NCI-H460 (cell line): ENCODE data around the gene MRPS9. TPM values are rescaled to one million over a fixed set of nuclear protein-coding genes. Genes with fewer than 3 reads are reported as not detected.

ENCODE experiments used
- DNase-seq: peaks from one replicate; pipeline ENCODE4 v3.0.0-alpha.2; 2016; ENCODE audit warnings: low read depth; ENCODE audit errors: extremely low read depth
- polyA plus RNA-seq: library from polyadenylated mRNA; depleted of rRNA; stranded (reverse); fragments of >200 nt; gene quantifications from 2 replicates; pipeline ENCODE4 v1.2.3, GENCODE V29; 2014; cell fraction: nucleus; rRNA removed
- total RNA-seq: library from RNA; depleted of rRNA; stranded (reverse); fragments of >200 nt; shearing (Covaris generic); gene quantifications from 2 replicates; pipeline ENCODE4 v1.2.3, GENCODE V29; 2014; rRNA removed

MRPS9 gene
- 45.1 and 58.2 TPM in 2 replicates for total RNA-seq
- polyA plus RNA-seq = 32.8 and 48.9 TPM in 2 replicates

DNA sequence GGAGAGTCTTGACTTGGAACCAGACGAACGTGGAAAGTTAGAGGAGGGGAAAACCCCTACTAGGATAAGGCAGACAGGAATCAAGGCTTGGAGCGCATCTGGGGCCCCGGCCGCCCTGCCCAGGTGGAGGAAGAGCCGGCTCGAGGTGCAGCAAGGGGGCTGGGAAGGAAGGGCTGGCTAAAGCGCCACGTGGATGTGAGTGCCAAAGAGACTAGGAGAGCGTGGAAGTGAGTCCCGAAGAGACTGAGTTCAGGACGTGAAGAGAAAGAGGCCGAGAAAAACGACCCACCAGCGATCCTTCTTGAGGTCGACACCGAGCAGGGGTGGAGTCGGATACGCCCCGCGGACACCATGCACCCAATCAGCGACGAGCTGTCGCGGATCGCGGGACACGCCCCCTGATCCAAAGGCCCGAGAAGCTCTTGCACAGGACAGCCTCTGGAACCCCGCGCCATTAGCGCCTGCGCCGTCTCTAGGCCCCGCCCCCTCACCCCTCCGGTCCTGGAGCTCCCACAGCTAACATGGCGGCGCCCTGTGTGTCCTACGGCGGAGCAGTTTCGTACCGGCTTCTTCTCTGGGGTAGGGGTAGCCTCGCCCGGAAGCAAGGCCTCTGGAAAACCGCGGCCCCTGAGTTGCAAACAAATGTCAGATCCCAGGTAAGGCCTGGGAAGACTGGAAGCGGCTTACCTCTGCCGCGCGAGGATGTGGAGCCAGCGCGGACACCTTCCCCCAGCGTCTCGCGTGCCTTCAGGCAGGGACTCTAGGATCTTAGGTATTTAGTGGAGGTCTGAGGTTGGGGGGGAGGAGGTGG lies at the start of gene MRPS9:
MRPS9 (plus strand) TSS at position 498 of the 811 bp plus-strand sequence; CDS start at position 522, 24 bp downstream.
- peak; percentile 97 for DNase-seq

DNA sequence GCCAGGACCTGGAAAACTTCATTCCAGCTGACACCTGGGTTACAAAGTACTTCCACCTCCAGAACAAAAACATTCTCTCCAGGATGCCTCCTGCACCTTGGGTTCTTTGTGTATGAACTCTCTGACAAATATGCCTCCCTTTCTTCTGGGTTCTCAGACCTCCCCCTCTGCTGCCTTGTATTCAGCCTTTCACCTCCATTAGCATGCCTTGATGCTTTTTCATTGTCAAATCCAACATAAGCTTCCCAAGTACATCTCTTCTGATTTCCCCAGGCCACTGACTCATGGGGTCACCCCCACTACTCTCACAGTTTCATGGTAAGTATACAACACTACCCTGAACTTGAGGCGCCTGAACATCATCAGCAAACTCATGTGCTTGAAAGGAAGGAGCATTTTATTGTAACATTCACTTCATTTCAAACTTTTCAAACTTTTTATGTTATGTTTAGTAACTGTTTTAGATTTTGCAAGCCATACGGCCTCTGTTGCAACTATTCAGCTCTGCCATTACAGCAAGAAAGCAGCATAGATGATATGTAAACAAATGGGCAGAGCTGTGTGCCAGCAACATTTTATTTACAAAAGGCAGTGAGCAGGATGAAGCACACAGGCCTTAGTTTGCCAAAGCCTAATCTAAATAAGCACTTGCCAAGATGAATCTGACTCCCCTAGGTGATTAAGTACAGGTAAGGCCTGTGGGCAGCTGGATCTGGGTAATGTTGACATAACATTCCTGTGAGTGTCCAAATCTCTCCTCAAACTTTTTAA lies 32.5 kb upstream of the MRPS9 start:
- DNase-seq = no peak

DNA sequence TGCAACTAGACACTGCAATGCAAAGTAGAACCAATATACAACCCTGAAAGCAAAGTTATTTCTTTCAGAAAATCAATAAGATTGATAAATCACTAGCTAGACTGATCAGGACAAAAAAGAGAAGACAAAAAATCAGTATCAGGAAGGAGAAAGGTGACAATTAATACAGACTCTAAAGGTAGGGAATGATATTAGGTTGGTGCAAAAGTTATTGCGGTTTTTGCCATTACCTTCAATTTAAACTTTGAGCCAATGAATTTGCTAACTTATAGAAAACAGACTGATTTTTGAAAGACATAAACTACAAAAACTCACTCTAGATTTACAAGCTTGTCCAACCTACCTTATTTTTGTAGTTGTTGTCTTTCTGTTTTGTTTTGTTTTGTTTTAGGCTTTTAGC lies 30.5 kb upstream of the MRPS9 start:
- DNase-seq = no peak

DNA sequence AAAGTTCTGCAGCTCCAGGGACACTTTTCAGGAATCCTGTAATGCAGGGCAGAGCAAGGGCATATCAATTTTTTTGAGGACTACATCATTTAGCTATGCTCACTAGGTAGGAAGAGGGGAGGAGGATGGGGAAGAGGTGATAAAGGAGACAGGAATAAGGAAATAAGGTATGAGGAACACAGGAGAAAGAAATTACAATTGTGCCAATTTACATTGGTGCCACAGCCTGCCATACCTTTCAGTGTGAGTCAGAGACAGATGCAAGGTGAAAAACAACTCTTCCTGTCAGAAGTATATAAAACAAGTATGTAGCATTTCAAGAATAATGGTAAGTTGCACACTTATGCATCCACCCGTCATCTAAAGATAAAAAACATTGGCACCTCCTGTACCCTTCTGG lies 5.4 kb upstream of the MRPS9 start:
- no peak for DNase-seq

DNA sequence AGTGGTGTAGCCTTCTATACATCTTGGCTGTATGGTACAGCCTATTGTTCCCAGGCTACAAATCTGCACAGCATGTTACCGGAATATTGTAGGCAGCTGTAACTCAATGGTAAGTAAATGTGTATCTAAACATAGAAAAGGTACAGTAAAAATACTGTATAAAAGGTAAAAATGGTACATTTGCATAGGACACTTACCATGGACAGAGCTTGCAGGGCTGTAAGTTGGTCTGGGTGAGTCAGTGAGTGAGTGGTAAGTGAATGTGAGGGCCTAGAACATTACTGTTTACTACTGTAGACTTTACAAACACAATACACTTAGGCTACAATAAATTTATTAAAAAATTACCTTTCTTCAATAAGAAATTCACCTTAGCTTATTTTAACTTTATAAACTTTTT lies 3.7 kb upstream of the MRPS9 start:
- no peak for DNase-seq

DNA sequence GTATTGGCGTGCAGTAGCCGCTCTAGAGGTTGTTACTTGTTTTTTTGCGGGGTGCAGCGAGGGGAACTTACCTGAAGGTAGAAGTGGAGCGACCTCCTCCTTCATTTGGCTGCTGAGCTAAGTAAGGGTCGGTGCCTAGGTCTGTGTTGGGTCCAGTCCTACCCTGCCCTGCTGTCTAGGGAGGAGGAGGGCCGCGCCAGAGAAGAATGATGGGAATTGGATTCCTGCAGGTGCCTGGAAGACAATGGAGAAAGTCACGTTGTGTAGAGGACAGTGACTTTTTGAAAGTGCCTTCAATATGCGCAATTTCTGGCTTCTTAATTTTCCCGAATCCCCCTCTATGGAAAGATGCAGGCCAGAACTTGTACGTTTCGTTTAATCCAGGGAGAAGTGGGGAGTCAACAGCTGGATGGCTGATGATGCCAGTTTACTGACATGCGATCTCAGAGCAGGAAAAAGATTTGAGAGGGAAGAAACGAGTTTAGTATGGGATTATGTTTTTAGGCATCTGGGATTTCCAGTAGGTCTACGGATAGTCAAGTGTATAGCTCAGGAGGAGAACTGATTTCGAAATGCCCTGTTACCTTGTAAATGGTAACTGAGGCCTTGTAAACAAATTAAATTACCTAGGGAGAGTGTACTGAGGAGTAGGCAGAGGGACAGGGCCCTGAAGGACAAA lies 653 bp downstream of the MRPS9 start:
- DNase-seq = no peak

DNA sequence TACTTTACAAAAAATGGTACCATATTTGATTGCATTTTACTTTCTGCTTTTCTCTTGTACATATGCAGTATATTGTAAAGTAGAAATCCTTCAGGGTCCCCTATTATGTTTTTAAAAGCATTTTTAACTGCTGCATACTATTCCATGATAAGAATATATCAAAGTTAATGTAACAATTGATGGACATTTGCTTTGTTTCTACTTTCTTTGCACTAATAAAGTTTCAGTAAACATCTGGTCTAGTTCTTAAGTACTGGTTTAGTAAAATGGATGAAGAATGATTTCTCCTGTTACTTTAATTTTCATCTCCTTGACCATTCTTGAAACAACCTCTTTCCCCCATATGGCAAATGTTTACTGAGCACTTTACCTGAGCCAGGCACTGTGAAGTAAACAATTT lies 1.7 kb downstream of the MRPS9 start:
- DNase-seq = no peak

DNA sequence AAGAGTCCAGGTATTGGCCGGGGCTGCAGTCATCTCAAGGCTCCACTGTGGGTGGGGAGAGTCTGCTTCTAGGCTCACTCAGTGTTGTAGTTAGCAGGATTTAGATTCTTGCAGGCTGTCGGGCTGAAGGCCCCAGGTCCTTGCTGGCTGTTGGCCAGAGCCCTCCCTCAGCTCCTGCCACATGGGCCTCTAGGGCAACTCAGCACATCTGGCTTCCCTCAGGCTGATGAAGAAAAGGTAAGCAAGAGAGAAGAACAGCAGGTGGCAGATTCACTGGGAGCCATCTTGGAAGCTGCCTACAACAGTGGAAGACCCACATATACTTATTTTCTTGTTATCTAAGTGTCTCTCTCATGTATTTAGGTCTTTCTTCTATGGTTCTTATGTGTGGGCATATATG lies 4.3 kb downstream of the MRPS9 start:
- DNase-seq = no peak

DNA sequence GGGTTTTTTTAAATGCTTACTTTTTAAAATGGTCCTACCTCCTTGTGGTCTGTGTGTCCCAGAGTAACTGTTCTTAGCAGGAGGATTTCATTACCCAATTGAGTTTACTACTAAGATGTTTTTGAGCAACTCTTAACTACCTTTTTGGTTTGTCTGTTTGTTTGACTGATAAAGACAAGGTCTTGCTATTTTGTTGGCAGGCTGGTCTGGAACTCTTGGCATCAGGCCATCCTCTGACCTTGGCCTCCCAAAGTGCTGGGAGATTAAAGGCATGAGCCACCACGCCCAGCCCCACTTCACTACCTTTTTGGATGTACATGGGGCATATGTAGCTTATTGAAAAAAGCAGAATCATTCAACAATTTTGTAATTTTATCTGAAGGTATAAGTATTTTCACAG lies 14.9 kb downstream of the MRPS9 start:
- DNase-seq = no peak

DNA sequence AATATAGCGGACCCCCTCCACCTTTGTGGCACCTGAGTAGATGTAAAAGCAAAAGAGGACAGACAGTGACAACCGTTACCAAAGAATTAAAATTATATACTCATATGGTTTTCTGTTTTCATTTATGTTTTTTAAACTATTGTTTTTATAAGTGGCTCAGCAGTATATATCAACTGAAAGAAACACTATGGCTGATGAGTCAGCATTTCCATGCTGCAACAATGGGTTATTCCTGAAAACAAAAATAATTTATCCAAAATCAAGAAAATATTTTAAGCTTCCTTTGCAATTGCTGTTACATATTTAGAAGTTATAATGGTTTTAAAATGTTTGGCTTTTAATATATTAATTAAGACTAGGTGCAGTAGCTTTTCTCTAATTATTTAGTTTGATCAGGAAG lies 17.7 kb downstream of the MRPS9 start:
- no peak for DNase-seq

DNA sequence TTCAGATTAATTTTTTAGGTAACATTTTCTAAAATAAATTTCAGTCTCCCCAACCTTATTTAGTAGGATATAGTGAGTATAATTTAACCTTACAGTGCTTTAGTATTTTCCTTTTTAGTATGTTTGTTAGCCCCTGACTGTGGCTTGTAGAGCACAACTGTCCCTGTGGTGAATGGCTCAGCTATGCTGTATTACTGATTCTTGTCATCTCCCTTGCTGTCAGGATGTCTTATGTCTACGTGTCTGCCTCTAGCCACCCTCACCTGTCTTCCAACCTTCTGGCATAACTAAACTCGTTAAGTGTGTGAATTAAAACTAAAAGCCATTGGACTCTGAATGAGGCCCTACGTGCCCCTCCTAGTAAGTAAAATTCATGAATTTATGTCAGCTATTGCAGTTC lies 18.4 kb downstream of the MRPS9 start:
- DNase-seq = no peak

DNA sequence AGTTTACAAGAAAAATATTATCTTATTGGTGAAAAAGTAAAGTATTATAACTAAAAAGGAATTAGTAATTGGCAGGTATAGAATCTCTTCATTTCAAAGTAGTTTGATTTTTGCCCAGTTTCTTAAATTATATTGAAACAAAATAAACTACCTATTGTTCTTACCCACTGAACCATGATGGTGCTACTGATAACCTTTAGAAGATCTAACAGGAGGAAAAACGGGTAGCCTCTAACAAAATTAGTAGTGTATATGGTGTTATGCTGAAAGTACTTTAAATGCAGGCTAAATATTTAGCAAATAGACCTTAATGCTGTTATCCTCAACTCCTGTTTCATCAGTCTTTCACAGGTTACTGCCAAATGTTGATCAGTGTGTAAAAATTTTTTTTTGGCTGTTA lies 19.1 kb downstream of the MRPS9 start:
- no peak for DNase-seq

DNA sequence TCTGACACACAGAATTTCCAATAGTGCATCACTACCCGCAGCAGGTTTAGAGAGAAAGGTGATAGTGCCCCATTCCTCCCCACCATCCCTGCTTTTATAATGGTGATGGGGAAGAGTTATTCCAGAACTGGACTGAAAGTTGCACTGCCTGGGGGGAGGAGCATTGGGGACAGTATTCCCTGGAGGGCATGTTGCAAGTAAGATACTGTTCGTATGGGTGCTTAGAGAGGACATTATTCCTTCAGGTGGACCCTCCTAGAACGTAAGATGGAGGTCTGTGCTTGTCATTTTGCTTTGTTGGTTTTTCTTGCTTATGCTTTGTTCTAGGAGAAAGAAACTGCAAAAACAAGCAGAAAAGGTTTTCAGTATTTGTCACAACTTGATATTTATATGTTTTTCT lies 23.7 kb downstream of the MRPS9 start:
- no peak for DNase-seq

DNA sequence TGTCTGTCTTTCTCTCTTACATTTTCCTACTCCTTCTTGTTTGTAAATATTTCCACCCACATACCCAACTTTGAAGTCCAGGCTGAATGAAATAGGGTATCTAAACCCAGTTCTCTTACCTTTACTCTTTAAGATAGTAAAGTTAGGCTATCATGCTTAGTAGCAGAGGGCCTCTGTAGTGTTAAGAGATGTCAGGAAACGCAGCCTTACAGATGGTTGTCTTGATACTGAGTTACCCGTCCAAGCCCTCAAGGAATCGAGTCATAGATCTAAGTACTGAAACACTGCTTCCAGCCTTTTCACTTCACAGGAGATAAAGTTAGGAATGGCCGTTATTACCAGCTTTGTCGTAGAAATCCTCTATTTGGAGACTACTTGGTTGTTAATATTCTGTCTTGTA lies 24.3 kb downstream of the MRPS9 start:
- no peak for DNase-seq

DNA sequence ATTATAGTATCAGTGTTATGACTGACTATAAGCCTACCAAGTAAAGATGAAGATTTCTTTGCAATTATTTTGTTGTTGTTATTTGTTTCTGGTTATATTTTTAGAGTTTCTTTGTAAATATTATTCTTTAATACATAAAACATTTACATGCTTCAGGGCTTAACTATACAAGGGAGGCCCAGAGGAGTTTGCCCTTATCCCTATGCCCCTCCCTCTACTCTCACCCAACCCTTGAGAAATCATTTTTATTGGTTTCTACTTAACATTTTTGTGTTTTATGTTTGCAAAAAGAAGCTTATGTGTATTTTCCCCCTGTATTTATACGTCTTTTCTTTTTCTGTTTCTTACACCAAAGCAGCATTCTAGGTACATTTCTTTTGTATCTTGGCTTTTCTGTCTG lies 30.5 kb downstream of the MRPS9 start:
- DNase-seq = no peak

DNA sequence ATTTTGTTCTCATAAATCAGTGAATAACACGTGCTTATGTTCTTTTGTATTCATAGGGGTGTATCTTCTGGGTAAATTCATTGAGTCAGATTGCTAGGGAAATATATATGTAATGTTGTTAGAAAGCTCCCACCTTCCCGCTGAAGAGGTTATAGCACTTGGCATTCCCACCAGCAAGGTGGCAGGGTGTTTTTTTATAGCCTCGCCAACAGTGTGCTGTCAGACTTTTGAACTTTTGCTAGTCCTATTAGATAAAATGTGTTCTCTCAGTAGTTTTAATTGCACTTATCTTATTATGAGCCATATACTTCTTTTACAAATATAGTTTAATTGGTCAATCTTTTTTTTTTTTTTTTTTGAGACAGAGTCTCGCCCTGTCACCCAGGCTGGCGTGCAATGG lies 31.0 kb downstream of the MRPS9 start:
- no peak for DNase-seq

DNA sequence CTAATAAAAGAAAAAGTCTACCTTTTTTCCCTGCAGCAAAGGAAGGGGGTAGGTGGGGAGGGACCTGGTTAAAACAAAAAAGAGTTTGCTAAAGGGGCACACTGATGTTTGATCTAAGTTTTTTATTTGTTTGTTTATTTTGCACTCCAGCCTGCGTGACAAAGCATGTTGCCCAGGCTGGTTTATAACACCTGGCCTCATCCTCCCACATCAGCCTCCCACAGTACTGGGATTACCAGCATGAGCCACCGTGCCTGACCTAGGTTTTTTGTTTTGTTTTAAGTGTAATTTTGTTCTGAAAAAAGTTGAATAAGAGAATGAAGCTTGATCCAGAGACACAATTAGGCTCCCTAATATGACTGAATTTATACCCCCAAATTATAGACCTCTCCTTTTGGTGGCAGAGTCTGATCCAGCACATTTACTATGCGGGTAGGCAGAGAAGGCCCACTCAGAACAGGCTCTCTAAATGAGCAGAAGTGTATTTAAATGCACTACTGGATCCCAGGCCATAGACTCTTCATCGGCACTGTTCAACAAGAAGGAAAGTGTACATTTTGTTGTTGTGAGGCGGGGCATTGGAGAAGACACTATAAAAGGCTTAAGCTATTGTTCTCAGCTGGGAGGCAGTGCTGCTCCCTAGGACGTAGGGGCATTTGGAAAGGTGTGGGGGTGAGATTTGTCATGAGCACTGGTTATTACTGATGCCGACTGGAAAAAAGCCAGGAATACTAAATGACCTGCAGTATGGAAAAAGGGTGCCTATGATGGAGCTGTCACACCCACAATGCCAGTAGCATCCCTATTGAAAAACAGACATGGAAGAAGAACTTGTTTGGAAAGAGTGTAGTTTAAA lies 32.4 kb downstream of the MRPS9 start:
- DNase-seq = no peak

DNA sequence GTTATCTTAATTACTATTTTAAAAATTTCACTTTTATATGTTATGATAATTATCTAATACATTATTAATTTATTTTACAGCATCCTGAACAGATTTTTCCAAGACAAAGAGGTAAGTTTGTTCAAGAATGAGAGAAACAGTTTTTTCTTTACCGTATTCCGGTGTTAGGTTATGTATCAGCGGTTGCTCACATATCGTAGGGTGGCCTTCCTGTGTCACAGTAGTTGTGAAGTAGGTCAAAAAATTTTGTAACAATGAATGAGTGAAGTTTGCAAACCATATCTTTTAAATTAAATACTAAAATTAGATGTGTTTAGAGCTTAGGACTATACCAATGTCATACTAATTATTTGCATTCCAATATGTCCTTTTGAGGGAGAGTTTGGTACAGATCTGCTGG lies 33.5 kb downstream of the MRPS9 start:
- DNase-seq = no peak

DNA sequence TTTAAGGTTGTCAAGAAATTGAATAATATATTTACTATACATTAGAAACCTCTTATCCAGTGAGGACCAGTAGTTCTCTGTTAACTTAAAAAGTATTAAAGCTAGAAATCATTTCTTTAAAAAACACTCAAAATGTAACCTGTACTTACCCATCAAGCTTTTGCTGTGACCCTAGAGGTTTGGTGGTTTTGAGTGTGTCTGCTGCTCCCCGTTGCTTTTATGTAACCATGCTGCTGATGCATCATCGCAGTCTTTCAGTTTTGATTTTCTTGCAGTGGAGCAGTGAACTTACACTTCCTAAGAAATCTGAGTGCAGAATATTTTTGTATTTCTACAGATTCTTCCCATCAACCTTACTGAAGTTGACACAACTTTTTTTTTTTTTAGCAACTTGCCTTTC lies 34.2 kb downstream of the MRPS9 start:
- no peak for DNase-seq

DNA sequence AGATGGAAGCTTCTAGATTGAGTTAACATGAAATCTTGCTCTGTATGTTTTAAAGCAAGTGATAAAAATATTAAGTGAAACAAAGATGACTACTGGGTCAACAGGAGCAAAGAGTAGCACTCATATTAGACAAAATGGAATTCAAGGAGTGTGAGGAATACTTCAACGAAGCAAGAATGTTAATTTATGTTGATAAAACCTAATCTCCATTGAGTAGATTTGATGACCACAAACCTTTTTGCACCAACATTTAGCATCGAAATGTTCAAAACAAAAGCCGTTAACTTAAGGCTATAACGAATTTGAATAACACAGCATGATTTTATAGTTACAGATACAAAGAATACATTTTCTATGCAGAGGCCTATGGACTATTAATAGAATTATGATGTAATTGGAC lies 35.7 kb downstream of the MRPS9 start:
- DNase-seq = no peak

DNA sequence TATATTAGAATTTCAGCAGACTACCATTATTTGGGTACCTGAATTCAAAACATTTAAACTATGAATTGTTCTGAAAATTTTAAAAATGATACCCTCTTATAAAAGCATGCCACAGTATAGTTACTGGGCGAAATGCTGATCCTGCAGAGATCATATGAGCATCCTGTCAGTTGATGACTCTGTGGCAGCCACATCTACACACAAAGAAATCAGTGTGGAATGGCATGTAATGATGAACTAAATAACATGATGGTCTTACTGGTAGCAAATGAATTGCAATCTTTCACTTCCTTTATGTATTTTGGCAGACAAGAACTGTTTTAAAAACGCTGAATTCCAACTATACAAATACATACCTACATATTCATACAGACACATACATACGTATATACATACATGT lies 38.3 kb downstream of the MRPS9 start:
- no peak for DNase-seq
